ENCODE measurements around the gene ATP8B1. TPM values are rescaled to one million over a fixed set of nuclear protein-coding genes. Genes with fewer than 3 reads are reported as not detected.
A peak's percentile ranks its signal among the peaks of the same experiment; 100 is the strongest.

ATP8B1 gene
- polyA plus RNA-seq, 2 of the 4 experiments (the other 2 are of a cell fraction) = 7.1 to 23.4 TPM

GRCh38 chr18:57698571-57699276 lies 104.4 kb downstream of the ATP8B1 start:
- ChIA-PET POLR2A (no interaction called here), CTCF (no interaction called here)
- Histone ChIP-seq H3K4me2 (peak overlapping the region; percentile 46), H3K9me3 (no peaks in the 10 kb centered on the region), H3K4me1 (peaks cover 18% of the 10 kb centered on the region), H3K27ac (0 out of 6 replicates have a peak overlapping the region, but pooled peaks of 1 of the 2 experiments have one; percentile 21), H3K4me3 (no peak overlapping the region)
- WGBS (ENCODE audit: missing lambda C conversion rate) = 76% methylated on average over 7 of the region's 7 CpGs
- FAIRE-seq (no peak), ATAC-seq (no peak), DNase-seq (ENCODE audit: low read depth in 1 of 2, low spot score in 1 of 2) (no peak)
- TF ChIP-seq MAX (IDR thresholded peaks at IDR 0.05) = no peak
- no peak for TF ChIP-seq E2F6 (IDR thresholded peaks at IDR 0.05; ENCODE audit: borderline replicate concordance, low read depth)
- no peak for TF ChIP-seq MAFK (IDR thresholded peaks at IDR 0.05; ENCODE audit: partially characterized antibody)
- no peak for TF ChIP-seq TP53 (CRISPR knock-in tag; IDR thresholded peaks at IDR 0.05)
- no peak for TF ChIP-seq JUNB (IDR thresholded peaks at IDR 0.05)
- TF ChIP-seq CBX2 (IDR thresholded peaks at IDR 0.05; ENCODE audit: borderline replicate concordance, low read depth) = no peak
- TF ChIP-seq NFE2L2 (conservative IDR thresholded peaks at IDR 0.05; ENCODE audit: low read length) = no peak
- no peak for TF ChIP-seq RARB (CRISPR knock-in tag; IDR thresholded peaks at IDR 0.05)
- TF ChIP-seq REST (IDR thresholded peaks at IDR 0.05) = no peak

GRCh38 chr18:57697426-57697825 lies 105.7 kb downstream of the ATP8B1 start:
- FAIRE-seq = no peak
- TF ChIP-seq E2F6 (IDR thresholded peaks at IDR 0.05; ENCODE audit: borderline replicate concordance, low read depth) = no peak
- no peak for TF ChIP-seq CHD2 (IDR thresholded peaks at IDR 0.05; ENCODE audit: low read length, partially characterized antibody)
- no peak for TF ChIP-seq ZFP36 (IDR thresholded peaks at IDR 0.05; ENCODE audit: borderline replicate concordance, partially characterized antibody)
- TF ChIP-seq MAX (IDR thresholded peaks at IDR 0.05) = no peak
- no peak for TF ChIP-seq USF2 (IDR thresholded peaks at IDR 0.05)
- TF ChIP-seq EHF (CRISPR knock-in tag; IDR thresholded peaks at IDR 0.05) = no peak
- no peak for TF ChIP-seq RCOR1 (IDR thresholded peaks at IDR 0.05; ENCODE audit: low read depth, low read length)
- no peak for TF ChIP-seq CBX2 (IDR thresholded peaks at IDR 0.05; ENCODE audit: borderline replicate concordance, low read depth)
- TF ChIP-seq KDM1A (IDR thresholded peaks at IDR 0.05; ENCODE audit: low read depth) = no peak
- no peak for TF ChIP-seq MAFK (IDR thresholded peaks at IDR 0.05; ENCODE audit: partially characterized antibody)
- no peak for TF ChIP-seq RARB (CRISPR knock-in tag; IDR thresholded peaks at IDR 0.05)
- TF ChIP-seq RFX5 (IDR thresholded peaks at IDR 0.05) = no peak
- no peak for TF ChIP-seq TP53 (CRISPR knock-in tag; IDR thresholded peaks at IDR 0.05)
- TF ChIP-seq TFCP2L1 (CRISPR knock-in tag; IDR thresholded peaks at IDR 0.05) = no peak
- WGBS (ENCODE audit: missing lambda C conversion rate) = 93% methylated on average over 8 of the region's 8 CpGs
- no peak overlapping the region for H3K4me2 ChIP-seq
- DNase-seq (ENCODE audit: low read depth in 1 of 2, low spot score in 1 of 2) = no peak
- CTCF ChIA-PET = interaction anchor here (1.1 kb wide), 1 partner anchor 13 kb away, joined by 3 read pairs; no protein-coding TSS in a partner anchor
- H3K4me1 ChIP-seq = peaks cover 28% of the 10 kb centered on the region
- ATAC-seq = no peak
- POLR2A ChIA-PET = no interaction called here
- no peak overlapping the region for H3K4me3 ChIP-seq
- no peaks in the 10 kb centered on the region for H3K9me3 ChIP-seq
- H3K27ac ChIP-seq = no peak overlapping the region

Measured in A549 (cell line).